ENCODE results near the gene PCNX1. TPM values are rescaled to one million over a fixed set of nuclear protein-coding genes. Genes with fewer than 3 reads are reported as not detected.
"Not testable (repeated sequence)": the region's sequence is repeated elsewhere in the genome, so short reads cannot be mapped to it uniquely, and the experiment has no call there.

Gene PCNX1
- total RNA-seq, 1 donor from 2014 or later: 56.4 TPM

GRCh38 chr14:71063351-71063750, 156.1 kb downstream of the PCNX1 start:
- H3K9me3 Mint-ChIP-seq (ENCODE audit: low read depth): peaks cover 23% of the 10 kb centered on the region
- DNase-seq (ENCODE audit: low spot score, unreplicated experiment): no peak
- peaks cover 60% of the 10 kb centered on the region for H3K36me3 Mint-ChIP-seq (ENCODE audit: insufficient read depth)
- no peak overlapping the region for H3K4me3 Mint-ChIP-seq (ENCODE audit: low read depth)
- TF ChIP-seq, protein P1, sequence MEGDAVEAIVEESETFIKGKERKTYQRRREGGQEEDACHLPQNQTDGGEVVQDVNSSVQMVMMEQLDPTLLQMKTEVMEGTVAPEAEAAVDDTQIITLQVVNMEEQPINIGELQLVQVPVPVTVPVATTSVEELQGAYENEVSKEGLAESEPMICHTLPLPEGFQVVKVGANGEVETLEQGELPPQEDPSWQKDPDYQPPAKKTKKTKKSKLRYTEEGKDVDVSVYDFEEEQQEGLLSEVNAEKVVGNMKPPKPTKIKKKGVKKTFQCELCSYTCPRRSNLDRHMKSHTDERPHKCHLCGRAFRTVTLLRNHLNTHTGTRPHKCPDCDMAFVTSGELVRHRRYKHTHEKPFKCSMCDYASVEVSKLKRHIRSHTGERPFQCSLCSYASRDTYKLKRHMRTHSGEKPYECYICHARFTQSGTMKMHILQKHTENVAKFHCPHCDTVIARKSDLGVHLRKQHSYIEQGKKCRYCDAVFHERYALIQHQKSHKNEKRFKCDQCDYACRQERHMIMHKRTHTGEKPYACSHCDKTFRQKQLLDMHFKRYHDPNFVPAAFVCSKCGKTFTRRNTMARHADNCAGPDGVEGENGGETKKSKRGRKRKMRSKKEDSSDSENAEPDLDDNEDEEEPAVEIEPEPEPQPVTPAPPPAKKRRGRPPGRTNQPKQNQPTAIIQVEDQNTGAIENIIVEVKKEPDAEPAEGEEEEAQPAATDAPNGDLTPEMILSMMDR (IDR thresholded peaks at IDR 0.05; ENCODE audit: unreplicated experiment): no peak
- H3K4me1 Mint-ChIP-seq (ENCODE audit: low read depth): peaks cover 5% of the 10 kb centered on the region
- no peak overlapping the region for H3K27ac Mint-ChIP-seq
- no peaks in the 10 kb centered on the region for H3K27me3 Mint-ChIP-seq

DNA sequence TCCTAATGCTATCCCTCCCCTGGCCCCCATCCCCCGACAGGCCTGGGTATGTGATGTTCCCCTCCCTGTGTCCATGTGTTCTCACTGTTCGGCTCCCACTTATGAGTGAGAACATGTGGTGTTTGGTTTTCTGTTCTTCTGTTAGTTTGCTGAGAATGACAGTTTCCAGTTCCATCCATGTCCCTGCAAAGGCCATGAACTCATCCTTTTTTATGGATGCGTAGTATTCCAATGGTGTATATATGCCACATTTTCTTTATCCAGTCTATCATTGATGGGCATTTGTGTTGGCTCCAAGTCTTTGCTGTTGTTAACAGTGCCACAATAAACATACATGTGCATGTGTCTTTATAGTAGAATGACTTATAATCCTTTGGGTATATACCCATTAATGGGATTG, 157.5 kb downstream of the PCNX1 start:
- not testable (repeated sequence) for H3K4me3 Mint-ChIP-seq (ENCODE audit: low read depth); DNase-seq (ENCODE audit: low spot score, unreplicated experiment); H3K27ac Mint-ChIP-seq; H3K4me1 Mint-ChIP-seq (ENCODE audit: low read depth); H3K27me3 Mint-ChIP-seq
- Mint-ChIP-seq H3K36me3 (ENCODE audit: insufficient read depth) (peaks cover 63% of the 10 kb centered on the region), H3K9me3 (ENCODE audit: low read depth) (peaks cover 23% of the 10 kb centered on the region)

GRCh38 chr14:71070169-71070568, 162.9 kb downstream of the PCNX1 start:
- Mint-ChIP-seq H3K4me1 (ENCODE audit: low read depth) (peaks cover 6% of the 10 kb centered on the region), H3K36me3 (ENCODE audit: insufficient read depth) (peaks cover 56% of the 10 kb centered on the region), H3K4me3 (ENCODE audit: low read depth) (no peak overlapping the region), H3K27me3 (no peaks in the 10 kb centered on the region), H3K9me3 (ENCODE audit: low read depth) (peaks cover 19% of the 10 kb centered on the region), H3K27ac (no peak overlapping the region)
- TF ChIP-seq, protein P1 (IDR thresholded peaks at IDR 0.05; ENCODE audit: unreplicated experiment): no peak
- DNase-seq (ENCODE audit: low spot score, unreplicated experiment): no peak

- no peak overlapping the region for H3K27ac Mint-ChIP-seq
- H3K27me3 Mint-ChIP-seq: no peaks in the 10 kb centered on the region
- peaks cover 12% of the 10 kb centered on the region for H3K9me3 Mint-ChIP-seq (ENCODE audit: low read depth)
- peaks cover 6% of the 10 kb centered on the region for H3K4me1 Mint-ChIP-seq (ENCODE audit: low read depth)
- peaks cover 50% of the 10 kb centered on the region for H3K36me3 Mint-ChIP-seq (ENCODE audit: insufficient read depth)
- H3K4me3 Mint-ChIP-seq (ENCODE audit: low read depth): no peak overlapping the region
- no peak for DNase-seq (ENCODE audit: low spot score, unreplicated experiment)
- TF ChIP-seq, protein P1 (IDR thresholded peaks at IDR 0.05; ENCODE audit: unreplicated experiment): no peak
These were observed 163.8 kb downstream of the PCNX1 start for GRCh38 chr14:71071042-71071441.

GRCh38 chr14:71076462-71077092, 169.3 kb downstream of the PCNX1 start:
- peaks cover 69% of the 10 kb centered on the region for H3K36me3 Mint-ChIP-seq (ENCODE audit: insufficient read depth)
- H3K27ac Mint-ChIP-seq: no peak overlapping the region
- H3K4me1 Mint-ChIP-seq (ENCODE audit: low read depth): no peaks in the 10 kb centered on the region
- TF ChIP-seq, protein P1 (IDR thresholded peaks at IDR 0.05; ENCODE audit: unreplicated experiment): no peak
- peaks cover 22% of the 10 kb centered on the region for H3K9me3 Mint-ChIP-seq (ENCODE audit: low read depth)
- no peak for DNase-seq (ENCODE audit: low spot score, unreplicated experiment)
- no peaks in the 10 kb centered on the region for H3K27me3 Mint-ChIP-seq
- H3K4me3 Mint-ChIP-seq (ENCODE audit: low read depth): no peak overlapping the region

GRCh38 chr14:71078500-71078899, 171.2 kb downstream of the PCNX1 start:
- peaks cover 3% of the 10 kb centered on the region for H3K4me1 Mint-ChIP-seq (ENCODE audit: low read depth)
- TF ChIP-seq, protein P1 (IDR thresholded peaks at IDR 0.05; ENCODE audit: unreplicated experiment): no peak
- no peaks in the 10 kb centered on the region for H3K27me3 Mint-ChIP-seq
- no peak overlapping the region for H3K27ac Mint-ChIP-seq
- H3K9me3 Mint-ChIP-seq (ENCODE audit: low read depth): peaks cover 22% of the 10 kb centered on the region
- peaks cover 72% of the 10 kb centered on the region for H3K36me3 Mint-ChIP-seq (ENCODE audit: insufficient read depth)
- no peak overlapping the region for H3K4me3 Mint-ChIP-seq (ENCODE audit: low read depth)
- no peak for DNase-seq (ENCODE audit: low spot score, unreplicated experiment)

Data from progenitor cell of endocrine pancreas (in vitro differentiated cells).